ENCODE measurements around the gene MTRF1L.

The MTRF1L gene, protein sequence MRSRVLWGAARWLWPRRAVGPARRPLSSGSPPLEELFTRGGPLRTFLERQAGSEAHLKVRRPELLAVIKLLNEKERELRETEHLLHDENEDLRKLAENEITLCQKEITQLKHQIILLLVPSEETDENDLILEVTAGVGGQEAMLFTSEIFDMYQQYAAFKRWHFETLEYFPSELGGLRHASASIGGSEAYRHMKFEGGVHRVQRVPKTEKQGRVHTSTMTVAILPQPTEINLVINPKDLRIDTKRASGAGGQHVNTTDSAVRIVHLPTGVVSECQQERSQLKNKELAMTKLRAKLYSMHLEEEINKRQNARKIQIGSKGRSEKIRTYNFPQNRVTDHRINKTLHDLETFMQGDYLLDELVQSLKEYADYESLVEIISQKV

DNA sequence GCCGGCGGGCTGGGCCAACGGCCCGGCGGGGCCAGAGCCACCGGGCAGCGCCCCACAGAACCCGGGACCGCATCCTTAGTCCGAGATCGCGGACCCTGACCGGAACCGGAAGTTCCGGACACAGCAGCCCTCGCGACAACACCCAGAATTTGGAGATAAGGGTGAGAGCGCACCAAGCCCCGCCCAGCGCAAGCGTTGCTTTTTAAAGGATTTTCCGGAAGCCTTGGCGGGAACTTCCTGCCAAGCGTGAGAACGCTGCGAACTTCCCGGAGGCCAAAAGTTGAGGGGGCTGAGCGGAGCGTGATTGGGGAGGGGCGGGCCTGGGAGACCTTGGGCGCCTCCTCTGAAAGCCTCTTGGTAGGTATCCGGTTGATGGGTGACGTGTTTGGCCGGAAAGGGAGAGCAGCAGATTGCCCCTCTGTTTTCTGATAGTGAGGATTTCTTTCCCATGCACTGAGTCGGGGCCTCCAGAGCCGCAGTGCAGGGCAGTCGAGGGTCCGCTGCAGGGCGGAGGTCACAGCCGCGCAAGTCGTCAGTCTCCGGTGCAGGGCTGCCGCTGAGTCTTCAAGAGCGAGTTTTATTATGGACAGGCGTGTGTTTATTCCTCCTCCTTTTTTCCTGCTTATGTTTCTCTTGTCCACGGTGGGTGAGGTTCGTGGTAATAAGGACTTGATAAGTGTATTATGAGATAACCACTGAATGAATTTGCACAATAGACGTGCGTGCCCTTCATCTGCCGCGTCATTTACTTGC lies at the start of gene MTRF1L:
TSS of gene MTRF1L (minus strand) at position 97 of the 753 bp plus-strand sequence. CDS start at position 73, 24 bp downstream.
- DNase-seq = peak; percentile 89 to 93

- no peak for DNase-seq
These were observed 49.3 kb upstream of the MTRF1L start for GRCh38 chr6:153051801-153052200.

GRCh38 chr6:153048631-153049030 lies 46.1 kb upstream of the MTRF1L start:
- no peak for DNase-seq

- no peak for DNase-seq
These were observed 44.9 kb upstream of the MTRF1L start for GRCh38 chr6:153047386-153047785.

- no peak for DNase-seq
These were observed 42.8 kb upstream of the MTRF1L start for GRCh38 chr6:153045271-153045670.

- no peak for DNase-seq
These were observed 41.8 kb upstream of the MTRF1L start for GRCh38 chr6:153044295-153044694.

DNA sequence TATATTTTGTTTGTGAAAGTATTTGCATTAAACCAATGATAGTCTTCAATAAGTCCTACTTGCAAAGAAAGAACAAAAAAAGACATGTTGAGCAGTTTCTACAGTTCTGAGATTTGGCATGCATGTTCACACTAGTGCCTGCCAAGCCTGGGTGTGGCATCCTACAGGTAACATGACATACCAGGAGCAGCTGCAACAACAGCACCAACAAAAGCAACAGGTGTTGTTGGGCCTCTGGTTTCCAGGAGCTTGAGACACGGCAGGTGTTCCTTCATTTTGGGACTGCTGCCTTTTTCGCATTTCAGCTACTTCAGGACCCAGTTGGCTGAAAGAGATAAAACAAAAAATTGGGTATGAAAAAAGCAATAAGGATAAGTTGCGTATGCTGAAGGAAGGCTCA lies 41.2 kb upstream of the MTRF1L start:
- peak in 1 of 2 experiments; percentile 52 for DNase-seq

- DNase-seq = no peak
These were observed 36.0 kb upstream of the MTRF1L start for GRCh38 chr6:153038378-153039057.

- no peak for DNase-seq
These were observed 31.6 kb upstream of the MTRF1L start for GRCh38 chr6:153034139-153034538.

DNA sequence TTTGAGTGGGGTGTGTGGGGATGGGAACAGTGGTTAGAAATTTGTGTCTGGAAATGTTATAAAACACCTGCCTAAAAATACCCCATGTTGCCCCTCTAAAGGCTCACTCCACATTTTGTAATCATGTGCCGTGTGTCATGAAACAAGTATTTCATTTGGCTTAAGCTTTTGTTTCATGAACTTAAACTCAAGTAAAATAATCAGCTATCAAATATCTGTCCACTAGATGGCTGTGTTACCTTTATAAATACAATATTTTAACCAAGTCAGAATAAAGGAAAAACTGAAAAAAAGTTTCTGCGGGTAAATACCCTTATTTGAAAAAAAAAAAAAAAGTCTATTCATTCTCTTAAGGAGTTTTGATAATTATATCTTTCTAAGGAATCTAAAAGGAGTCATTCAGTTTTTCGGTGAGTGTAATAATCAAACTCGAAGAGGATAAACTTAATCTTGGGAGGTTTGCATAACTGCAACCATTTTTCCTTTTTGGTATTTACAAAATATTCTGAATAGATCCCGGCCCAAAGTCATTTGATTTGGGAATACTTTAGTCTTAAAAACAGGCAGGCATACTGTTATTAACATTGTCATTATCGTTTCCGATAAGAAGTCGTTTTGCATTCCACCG lies 29.9 kb upstream of the MTRF1L start:
- no peak for DNase-seq

DNA sequence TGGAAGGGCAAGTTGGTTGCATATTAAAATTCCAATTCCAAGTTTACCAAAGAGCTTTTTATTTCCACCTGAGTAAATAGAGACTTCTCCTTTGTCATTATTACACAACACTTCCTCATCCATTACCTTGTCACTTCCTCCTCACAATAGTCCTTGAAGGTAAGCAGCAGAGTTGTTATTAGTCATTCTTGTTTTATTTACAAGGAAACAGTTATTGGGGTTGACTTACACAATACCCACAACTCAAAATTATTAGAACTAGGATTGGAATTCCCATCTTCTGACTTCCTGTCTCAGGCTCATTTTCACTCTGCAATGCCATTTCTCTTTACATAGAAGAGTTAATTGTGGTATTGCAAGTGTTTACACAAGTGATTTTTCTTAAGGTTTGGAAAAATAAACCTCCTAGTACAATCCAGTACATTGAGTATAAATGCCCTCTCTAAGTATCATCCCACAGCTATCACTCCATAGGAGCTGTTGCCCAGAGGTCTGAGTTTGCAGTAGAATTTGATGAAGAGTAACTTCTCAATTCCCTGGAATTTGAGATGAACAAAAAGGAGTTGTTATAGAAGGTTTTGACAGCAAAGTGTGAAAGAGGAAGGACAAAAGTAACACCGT lies 28.9 kb upstream of the MTRF1L start:
- no peak for DNase-seq

- DNase-seq = no peak
These were observed 26.5 kb upstream of the MTRF1L start for GRCh38 chr6:153028963-153029362.

GRCh38 chr6:153028286-153028685 lies 25.8 kb upstream of the MTRF1L start:
- no peak for DNase-seq

GRCh38 chr6:153027480-153027879 lies 25.0 kb upstream of the MTRF1L start:
- no peak for DNase-seq

GRCh38 chr6:153024709-153025017 lies 22.2 kb upstream of the MTRF1L start:
- DNase-seq = no peak

DNA sequence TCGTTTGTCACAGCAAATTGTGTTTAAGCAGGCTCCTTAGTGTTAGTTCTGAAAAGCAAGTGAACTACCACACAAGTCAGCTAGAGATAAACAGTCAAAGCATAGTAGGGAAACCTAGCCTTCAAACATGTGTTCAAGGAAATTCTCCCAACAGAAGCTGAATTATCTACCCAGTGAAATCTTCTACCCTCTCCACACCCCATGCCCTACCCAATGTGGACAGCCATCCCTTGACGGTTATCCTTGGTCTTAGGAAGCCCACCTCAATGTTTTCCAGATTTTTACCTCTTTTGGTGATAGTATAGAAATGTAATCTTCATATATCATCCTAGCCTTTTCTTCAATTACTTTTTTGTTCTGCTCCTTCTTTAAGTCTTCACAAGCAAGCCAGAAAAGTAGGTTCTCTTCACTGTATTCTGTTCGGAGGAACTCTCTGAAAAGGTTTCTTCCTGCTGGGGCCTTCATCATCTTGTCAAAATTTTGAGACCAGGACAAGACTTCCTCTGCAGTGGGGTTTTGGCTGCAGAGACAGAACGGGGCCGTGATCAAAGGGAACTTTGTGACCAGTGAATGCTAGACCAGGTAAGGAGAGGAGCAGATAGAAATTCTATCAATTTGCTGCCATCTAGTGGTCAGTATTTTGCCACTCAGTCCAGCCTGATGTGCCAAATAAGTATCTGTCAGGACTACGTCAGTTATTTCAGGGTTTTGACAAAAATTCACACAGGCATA lies 21.6 kb upstream of the MTRF1L start:
- peak; percentile 44 to 50 for DNase-seq

DNA sequence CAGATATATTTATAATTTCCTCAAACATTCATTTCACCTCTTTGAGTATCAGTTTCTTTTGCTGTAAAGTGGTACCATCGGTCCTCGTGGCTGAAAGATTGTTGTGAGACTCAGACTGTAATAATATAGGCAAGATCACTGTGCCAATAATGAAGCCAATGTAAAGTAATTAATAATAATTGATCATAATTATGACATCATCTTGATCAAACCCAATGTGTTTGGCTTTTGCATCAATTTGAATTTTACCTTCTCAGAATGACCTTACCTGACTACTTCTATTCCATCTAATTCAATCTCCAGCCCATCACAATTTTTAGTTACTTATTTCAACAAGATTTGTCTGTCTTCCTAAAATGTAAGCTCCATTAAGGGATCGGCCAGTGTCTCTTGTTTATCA lies 15.8 kb upstream of the MTRF1L start:
- DNase-seq = no peak

DNA sequence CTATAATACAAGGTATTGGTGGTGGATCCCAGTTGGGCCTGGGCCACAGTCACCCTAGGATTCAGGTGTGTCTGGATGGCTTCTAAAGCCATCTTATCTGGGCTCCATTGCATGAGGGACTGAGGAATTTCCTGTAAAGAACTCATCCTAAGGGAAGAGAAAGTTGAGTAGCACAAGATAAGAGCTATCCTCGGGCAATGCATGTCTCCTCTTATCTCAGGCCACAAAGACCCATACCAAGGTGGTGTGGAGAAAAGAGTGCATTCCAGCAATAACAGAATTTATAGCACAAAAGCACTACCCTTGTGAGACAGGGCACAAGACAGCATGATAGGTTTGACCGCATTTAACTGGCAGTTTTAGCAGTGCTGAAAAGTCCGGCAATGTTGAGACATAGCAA lies 14.3 kb upstream of the MTRF1L start:
- DNase-seq = no peak

- DNase-seq = no peak
These were observed 12.7 kb upstream of the MTRF1L start for GRCh38 chr6:153015094-153015640.

DNA sequence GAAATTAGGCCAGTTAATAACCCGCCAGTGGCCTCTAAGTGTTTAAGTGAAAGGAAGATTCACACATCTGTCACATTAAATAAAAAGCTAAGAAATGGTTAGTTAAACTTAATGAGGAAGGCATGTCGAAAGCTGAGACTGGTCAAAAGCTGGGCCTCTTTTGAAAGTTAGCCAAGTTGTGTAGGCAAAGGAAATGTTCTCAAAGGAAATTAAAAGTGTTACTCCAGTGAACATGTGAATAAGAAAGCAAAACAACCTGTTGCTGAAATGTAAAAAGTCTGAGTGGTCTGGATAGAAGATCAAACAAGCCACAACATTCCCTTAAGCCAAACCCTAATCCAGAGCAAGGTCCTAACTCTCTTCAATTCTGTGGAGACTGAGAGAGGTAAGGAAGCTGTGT lies 10.9 kb upstream of the MTRF1L start:
- no peak for DNase-seq

GRCh38 chr6:153012856-153013255 lies 10.3 kb upstream of the MTRF1L start:
- DNase-seq = no peak

- no peak for DNase-seq
These were observed 819 bp upstream of the MTRF1L start for GRCh38 chr6:153003366-153003690.
